GM23338 (cell line): ENCODE data around the gene PDE4D. TPM values are rescaled to one million over a fixed set of nuclear protein-coding genes. Genes with fewer than 3 reads are reported as not detected.

Source experiments
- ATAC-seq: fragments of 200-7000 bp; cut with Tn5 transposase; 3 replicates; pipeline ENCODE4 v1.9.1; 2020
- DNase-seq: peaks from one replicate; pipeline ENCODE4 v3.0.0-alpha.2; 2015; ENCODE audit warnings: low spot score
- H2AFZ ChIP-seq: fragments of 200-600 bp; sonication (generic); 2 replicates; pipeline ENCODE4 v1.8.0; 2016; ENCODE audit warnings: antibody characterized with exemption, mild to moderate bottlenecking, moderate library complexity
- H3F3A ChIP-seq: fragments of 200-600 bp; sonication (generic); replicated peaks from 2 replicates; pipeline ENCODE4 v1.8.0; 2017; ENCODE audit warnings: antibody characterized with exemption, mixed run types, low read depth
- H3K27ac ChIP-seq: fragments of 200-600 bp; sonication (generic); 2 replicates; pipeline ENCODE4 v1.6.1; 2016; ENCODE audit warnings: low read depth
- H3K27me3 ChIP-seq: fragments of 200-600 bp; sonication (generic); 2 replicates; pipeline ENCODE4 v1.8.0; 2016; ENCODE audit warnings: mild to moderate bottlenecking, mixed run types, moderate library complexity; ENCODE audit not compliant: insufficient read depth
- H3K36me3 ChIP-seq: fragments of 200-600 bp; sonication (generic); 2 replicates; pipeline ENCODE4 v1.8.0; 2016; ENCODE audit warnings: mild to moderate bottlenecking; ENCODE audit not compliant: insufficient read depth
- H3K4me1 ChIP-seq: fragments of 200-600 bp; sonication (generic); 2 replicates; pipeline ENCODE4 v1.8.0; 2016; ENCODE audit warnings: mild to moderate bottlenecking, moderate library complexity; ENCODE audit not compliant: insufficient read depth
- H3K4me2 ChIP-seq: fragments of 200-600 bp; sonication (generic); 2 replicates; pipeline ENCODE4 v1.7.1; 2017; ENCODE audit warnings: mixed run types
- H3K4me3 ChIP-seq: fragments of 200-600 bp; sonication (generic); 2 replicates; pipeline ENCODE4 v1.6.1; 2016; ENCODE audit warnings: mixed run types
- H3K79me2 ChIP-seq: fragments of 200-600 bp; sonication (generic); replicated peaks from 2 replicates; pipeline ENCODE4 v1.8.0; 2017; ENCODE audit warnings: mild to moderate bottlenecking; ENCODE audit not compliant: insufficient read depth
- H3K9me2 ChIP-seq: fragments of 200-600 bp; sonication (generic); 2 replicates; pipeline ENCODE4 v1.8.0; 2017; ENCODE audit not compliant: insufficient read depth
- H4K20me1 ChIP-seq: fragments of 200-600 bp; sonication (generic); replicated peaks from 2 replicates; pipeline ENCODE4 v1.8.0; 2017; ENCODE audit warnings: mild to moderate bottlenecking; ENCODE audit not compliant: insufficient read depth
- H3K27ac Mint-ChIP-seq: 2 replicates; pipeline ENCODE4 v1.8.0; 2020; ENCODE audit warnings: inconsistent platforms, mild to moderate bottlenecking, moderate library complexity, mixed read lengths
- H3K27me3 Mint-ChIP-seq: 3 replicates; pipeline ENCODE4 v1.8.0; 2022; ENCODE audit warnings: low read depth, mild to moderate bottlenecking, moderate library complexity, mixed read lengths, inconsistent platforms; ENCODE audit not compliant: insufficient read depth, poor library complexity
- H3K36me3 Mint-ChIP-seq: 3 replicates; pipeline ENCODE4 v1.8.0; 2021; ENCODE audit warnings: low read depth, mild to moderate bottlenecking, inconsistent platforms, moderate library complexity, mixed read lengths
- H3K4me1 Mint-ChIP-seq: 3 replicates; pipeline ENCODE4 v1.8.0; 2020; ENCODE audit warnings: mild to moderate bottlenecking, inconsistent platforms, mixed read lengths
- H3K4me3 Mint-ChIP-seq: 3 replicates; pipeline ENCODE4 v1.8.0; 2021; ENCODE audit warnings: moderate library complexity, mild to moderate bottlenecking, inconsistent platforms, mixed read lengths
- H3K9me3 Mint-ChIP-seq: 3 replicates; pipeline ENCODE4 v1.8.0; 2020; ENCODE audit warnings: moderate library complexity, mild to moderate bottlenecking, inconsistent platforms, mixed read lengths
- CREB1 ChIP-seq: fragments of 250-450 bp; sonication (Bioruptor Pico); IDR thresholded peaks from 2 replicates; pipeline ENCODE4 v1.5.0; 2020; ENCODE audit warnings: low read depth, mild to moderate bottlenecking, moderate library complexity
- EZH2phosphoT487 ChIP-seq: fragments of 200-600 bp; sonication (generic); IDR thresholded peaks from one replicate; pipeline ENCODE4 v1.8.1; 2018; ENCODE audit warnings: antibody characterized with exemption; ENCODE audit not compliant: unreplicated experiment
- POLR2AphosphoS5 ChIP-seq: IDR thresholded peaks from 2 replicates; pipeline ENCODE4 v1.6.1; 2016; ENCODE audit warnings: antibody characterized with exemption, low read depth
- STAT1 ChIP-seq: IDR thresholded peaks from one replicate; pipeline ENCODE4 v1.6.1; 2016; ENCODE audit warnings: antibody characterized with exemption; ENCODE audit not compliant: unreplicated experiment
- ZNF331 ChIP-seq: fragments of 250-450 bp; sonication (Bioruptor Pico); IDR thresholded peaks from 2 replicates; pipeline ENCODE4 v1.5.0; 2020; ENCODE audit warnings: low read depth, mild to moderate bottlenecking, moderate library complexity
- ZNF462 ChIP-seq: fragments of 250-450 bp; sonication (Bioruptor Pico); IDR thresholded peaks from 2 replicates; pipeline ENCODE4 v1.5.0; 2020; ENCODE audit warnings: mild to moderate bottlenecking, moderate library complexity
- polyA plus RNA-seq: library from polyadenylated mRNA; unstranded; fragments of >200 nt; fragmentation: Nextera tagmentation; extraction: Ambion mirVana; gene quantifications from 2 replicates; pipeline ENCODE4 v1.2.1, GENCODE V29; 2016
- total RNA-seq: library from RNA; depleted of rRNA; stranded (reverse); fragments of >200 nt; shearing (Covaris generic); gene quantifications from 2 replicates; pipeline ENCODE4 v1.2.3, GENCODE V29; 2014

The PDE4D gene
- total and polyA plus RNA-seq, 2 experiments from 2014 or later = 2.1 to 4.7 TPM

GRCh38 chr5:59483971-59484472, 409.5 kb downstream of the PDE4D start (continued):
- no peak for TF ChIP-seq ZNF462 (CRISPR knock-in tag)
- TF ChIP-seq EZH2phosphoT487 = no peak
- TF ChIP-seq ZNF331 (CRISPR knock-in tag) = no peak
- no peak for TF ChIP-seq POLR2AphosphoS5

GRCh38 chr5:59479086-59479485, 414.4 kb downstream of the PDE4D start:
- ATAC-seq (peak; percentile 62), DNase-seq (peak; percentile 23)
- Histone ChIP-seq H4K20me1 (no peaks in the 10 kb centered on the region), H3K27ac (no peak overlapping the region), H3F3A (no peaks in the 10 kb centered on the region), H2AFZ (no peak overlapping the region), H3K4me3 (no peak overlapping the region), H3K36me3 (no peaks in the 10 kb centered on the region), H3K9me2 (no peaks in the 10 kb centered on the region), H3K79me2 (no peaks in the 10 kb centered on the region), H3K4me2 (0 out of 2 replicates have a peak overlapping the region, but pooled peaks have one; percentile 6), H3K4me1 (peaks cover 17% of the 10 kb centered on the region), H3K27me3 (no peaks in the 10 kb centered on the region)
- no peak overlapping the region for H3K27ac Mint-ChIP-seq
- no peaks in the 10 kb centered on the region for H3K27me3 Mint-ChIP-seq
- H3K4me3 Mint-ChIP-seq = no peak overlapping the region
- no peaks in the 10 kb centered on the region for H3K9me3 Mint-ChIP-seq
- H3K4me1 Mint-ChIP-seq = peaks cover 18% of the 10 kb centered on the region; the same call in 2 of the 3 replicates
- no peak for TF ChIP-seq STAT1
- TF ChIP-seq CREB1 (CRISPR knock-in tag) = 0 out of 2 replicates have a peak, but pooled peaks have one; percentile 17
- H3K36me3 Mint-ChIP-seq = no peaks in the 10 kb centered on the region
